NCI-H1417 (cell line): ENCODE data around the gene BICRAL.
A peak's percentile ranks its signal among the peaks of the same experiment; 100 is the strongest.
"Not testable (repeated sequence)": the region's sequence is repeated elsewhere in the genome, so short reads cannot be mapped to it uniquely, and the experiment has no call there.

ENCODE experiments used
- DNase-seq, 3 experiments: peaks; one replicate each; lab custom pipeline; 2025; lab: John Stamatoyannopoulos, UW

BICRAL gene

GRCh38 chr6:42834056-42834455, 52.2 kb downstream of the BICRAL start:
- no peak for DNase-seq

- peak in 1 of 3 experiments; percentile 13 for DNase-seq
Observed at GRCh38 chr6:42841844-42842584, 60.2 kb downstream of the BICRAL start.

GRCh38 chr6:42845327-42845694, 63.5 kb downstream of the BICRAL start:
- DNase-seq, result peak in 1 of 3 experiments; percentile 40

GRCh38 chr6:42846505-42846904, 64.7 kb downstream of the BICRAL start:
- peak in 1 of 3 experiments; percentile 11 for DNase-seq

- DNase-seq, result no peak
Observed at GRCh38 chr6:42848700-42849099, 66.8 kb downstream of the BICRAL start.

GRCh38 chr6:42851599-42851998, 69.7 kb downstream of the BICRAL start:
- no peak for DNase-seq

- no peak for DNase-seq
Observed at GRCh38 chr6:42860036-42860435, 78.2 kb downstream of the BICRAL start.

- DNase-seq, result no peak
Observed at GRCh38 chr6:42860481-42860880, 78.6 kb downstream of the BICRAL start.

GRCh38 chr6:42864602-42865001, 82.8 kb downstream of the BICRAL start:
- DNase-seq, result no peak

GRCh38 chr6:42870145-42870936, 88.5 kb downstream of the BICRAL start:
- DNase-seq, result no peak

- DNase-seq, result no peak
Observed at GRCh38 chr6:42871711-42872110, 89.9 kb downstream of the BICRAL start.

- no peak for DNase-seq
Observed at GRCh38 chr6:42873313-42873712, 91.5 kb downstream of the BICRAL start.

GRCh38 chr6:42877695-42878094, 95.8 kb downstream of the BICRAL start:
- DNase-seq, result peak in 1 of 3 experiments; percentile 18

GRCh38 chr6:42879372-42880239, 97.8 kb downstream of the BICRAL start, which contains the start of gene RPL7L1:
Gene RPL7L1, plus strand, starts transcription at chr6:42879616. Its CDS starts 295 bp downstream, at chr6:42879911.
- DNase-seq, result peak; percentile 90 to 96 (median 96)

- not testable (repeated sequence) for DNase-seq
Observed at GRCh38 chr6:42880240-42880817, 98.5 kb downstream of the BICRAL start.

GRCh38 chr6:42880871-42881270, 99.0 kb downstream of the BICRAL start:
- not testable (repeated sequence) for DNase-seq

GRCh38 chr6:42885702-42886101, 103.8 kb downstream of the BICRAL start:
- no peak for DNase-seq

GRCh38 chr6:42888201-42888600, 106.3 kb downstream of the BICRAL start:
- not testable (repeated sequence) for DNase-seq

- no peak for DNase-seq
Observed at GRCh38 chr6:42889815-42890214, 108.0 kb downstream of the BICRAL start.

- DNase-seq, result peak; percentile 92 to 97 (median 93)
Observed at GRCh38 chr6:42890311-42891198, 108.7 kb downstream of the BICRAL start.
